Kasumi-1 (cell line): Measurements from ENCODE around the gene AMZ1.

ENCODE experiments used
- DNase-seq, 2 experiments: peaks; one replicate each; lab custom pipeline; 2025; lab: John Stamatoyannopoulos, UW

The AMZ1 gene

GRCh38 chr7:2651336-2651735 is 36.7 kb upstream of the AMZ1 start:
- no peak for DNase-seq

- no peak for DNase-seq
These were observed 35.9 kb upstream of the AMZ1 start for GRCh38 chr7:2651847-2652735.

GRCh38 chr7:2652736-2653060 is 35.3 kb upstream of the AMZ1 start:
- DNase-seq = no peak

- DNase-seq = no peak
These were observed 33.9 kb upstream of the AMZ1 start for GRCh38 chr7:2654059-2654458.

GRCh38 chr7:2655870-2656614 is 32.0 kb upstream of the AMZ1 start:
- DNase-seq = no peak

GRCh38 chr7:2657208-2657607 is 30.8 kb upstream of the AMZ1 start:
- no peak for DNase-seq

GRCh38 chr7:2657920-2658671 is 29.9 kb upstream of the AMZ1 start:
- no peak for DNase-seq

GRCh38 chr7:2658941-2659340 is 29.1 kb upstream of the AMZ1 start:
- DNase-seq = no peak

- DNase-seq = no peak
These were observed 28.2 kb upstream of the AMZ1 start for GRCh38 chr7:2659556-2660358.

GRCh38 chr7:2660359-2661095 is 27.5 kb upstream of the AMZ1 start:
- DNase-seq = no peak

- DNase-seq = no peak
These were observed 26.9 kb upstream of the AMZ1 start for GRCh38 chr7:2661096-2661449.

- no peak for DNase-seq
These were observed 26.3 kb upstream of the AMZ1 start for GRCh38 chr7:2661602-2662272.

- no peak for DNase-seq
These were observed 25.5 kb upstream of the AMZ1 start for GRCh38 chr7:2662273-2663120.

- DNase-seq = no peak
These were observed 24.7 kb upstream of the AMZ1 start for GRCh38 chr7:2663121-2663886.

- no peak for DNase-seq
These were observed 24.0 kb upstream of the AMZ1 start for GRCh38 chr7:2663960-2664359.

GRCh38 chr7:2665359-2665791 is 22.6 kb upstream of the AMZ1 start:
- no peak for DNase-seq

GRCh38 chr7:2666155-2666554 is 21.8 kb upstream of the AMZ1 start:
- no peak for DNase-seq

GRCh38 chr7:2666588-2667250 is 21.3 kb upstream of the AMZ1 start:
- DNase-seq = no peak
